HepG2 (cell line): Measurements from ENCODE around the gene NCS1. TPM values are rescaled to one million over a fixed set of nuclear protein-coding genes. Genes with fewer than 3 reads are reported as not detected.

Source experiments
- ARID4A ChIP-seq: sonication (generic); formaldehyde crosslinking; IDR thresholded peaks from 2 replicates; pipeline ENCODE4 v1.5.0; 2020; ENCODE audit warnings: mild to moderate bottlenecking, missing genetic modification reagents, borderline replicate concordance
- ATRX ChIP-seq: sonication (generic); formaldehyde crosslinking; IDR thresholded peaks from 2 replicates; pipeline ENCODE4 v1.4.0; 2020; ENCODE audit warnings: missing genetic modification reagents, borderline replicate concordance
- BCL6 ChIP-seq: IDR thresholded peaks from 2 replicates; pipeline ENCODE4 v1.6.1; 2016; ENCODE audit warnings: missing genetic modification reagents, missing compliant biosample characterization
- CEBPZ ChIP-seq: IDR thresholded peaks from 2 replicates; pipeline ENCODE4 v1.6.1; 2012; ENCODE audit warnings: low read length, improper control_type of control experiment
- CERS6 ChIP-seq: sonication (generic); formaldehyde crosslinking; IDR thresholded peaks from 2 replicates; pipeline ENCODE4 v1.5.0; 2020; ENCODE audit warnings: missing genetic modification reagents
- SAP130 ChIP-seq: IDR thresholded peaks from 2 replicates; pipeline ENCODE4 v1.6.1; 2016; ENCODE audit warnings: low read depth
- TBP ChIP-seq: sonication (generic); formaldehyde crosslinking; IDR thresholded peaks from 2 replicates; pipeline ENCODE4 v1.5.0; 2020; ENCODE audit warnings: missing genetic modification reagents
- TOPORS ChIP-seq: sonication (generic); formaldehyde crosslinking; IDR thresholded peaks from 2 replicates; pipeline ENCODE4 v1.8.0; 2023; ENCODE audit warnings: mild to moderate bottlenecking, missing genetic modification reagents
- ZNF225 ChIP-seq: sonication (generic); formaldehyde crosslinking; IDR thresholded peaks from 2 replicates; pipeline ENCODE4 v1.4.0; 2020; ENCODE audit warnings: mild to moderate bottlenecking, missing genetic modification reagents
- polyA plus RNA-seq, 8 experiments: library from polyadenylated mRNA; depleted of rRNA in 3 of 8; stranded (reverse) in 7 of 8; unstranded in 1 of 8; fragments of >200 nt; fragmentation: Illumina TruSeq in 4 of 8; extraction: Trizol in 4 of 8; gene quantifications; 2 replicates each; pipeline versions ENCODE4 v1.2.1 to v1.2.3, GENCODE V29; 2011 to 2016; ENCODE audit warnings: low read depth in 4 of 8, missing spikeins in 1 of 8, mixed read lengths in 1 of 8; ENCODE audit not compliant: insufficient read depth in 1 of 8
- total RNA-seq, 5 experiments: library from RNA; depleted of rRNA; stranded (reverse); fragments of >200 nt; fragmentation: Illumina TruSeq; extraction: Trizol; gene quantifications; 2 replicates each; pipeline ENCODE4 v1.2.3, GENCODE V29; 2016; ENCODE audit warnings: low read depth in 1 of 5

Gene NCS1
- total and polyA plus RNA-seq, 2 of the 13 experiments (the other 11 are each of a cell fraction or from before 2014, with no cell fraction given): 4.7 to 6.1 TPM

GRCh38 chr9:130171226-130172148 lies 717 bp upstream of the NCS1 start (continued):
- TF ChIP-seq ARID4A (CRISPR knock-in tag) (peak; percentile 35; the same call in 1 of the 2 replicates), ATRX (CRISPR knock-in tag) (no peak), TBP (CRISPR knock-in tag) (no peak), CEBPZ (no peak), TOPORS (no peak), ZNF225 (CRISPR knock-in tag) (0 out of 2 replicates have a peak, but pooled peaks have one; percentile 44), CERS6 (CRISPR knock-in tag) (no peak), SAP130 (CRISPR knock-in tag) (0 out of 2 replicates have a peak, but pooled peaks have one; percentile 8), BCL6 (CRISPR knock-in tag) (no peak)
